Psoas muscle (tissue), 8 donors: Measurements from ENCODE around the gene AKT1. TPM values are rescaled to one million over a fixed set of nuclear protein-coding genes. Genes with fewer than 3 reads are reported as not detected.

Experiments
- ATAC-seq, 4 donors: fragments of 200-7000 bp; cut with Tn5 transposase; one replicate each; pipeline ENCODE4 v1.9.1; 2020; ENCODE audit warnings: moderate library complexity in 3 of 4, mild to moderate bottlenecking in 2 of 4
- DNase-seq, 2 donors: peaks; one replicate each; pipeline ENCODE4 v3.0.0-alpha.2; 2020
- H3K27ac ChIP-seq: fragments of 200-600 bp; one replicate; pipeline ENCODE4 v1.8.0; 2022
- H3K27me3 ChIP-seq, 3 donors: fragments of 200-600 bp in 1 of 3; one replicate each; pipeline versions ENCODE4 v1.6.1 to v1.8.0; 2013 to 2022; ENCODE audit warnings: low read length in 2 of 3, mild to moderate bottlenecking in 2 of 3, moderate library complexity in 1 of 3; ENCODE audit not compliant: insufficient read depth in 3 of 3
- H3K36me3 ChIP-seq, 2 donors: fragments of 200-600 bp in 1 of 2; one replicate each; pipeline versions ENCODE4 v1.6.1 to v1.8.0; 2013 to 2022; ENCODE audit warnings: low read depth in 1 of 2, mild to moderate bottlenecking in 1 of 2, moderate library complexity in 1 of 2; ENCODE audit not compliant: insufficient read depth in 1 of 2
- H3K4me1 ChIP-seq: fragments of 200-600 bp; one replicate; pipeline ENCODE4 v1.8.0; 2022
- H3K4me3 ChIP-seq: fragments of 200-600 bp; one replicate; pipeline ENCODE4 v1.8.0; 2022; ENCODE audit warnings: mild to moderate bottlenecking
- H3K9me3 ChIP-seq: fragments of 200-600 bp; one replicate; pipeline ENCODE4 v1.8.0; 2022
- WGBS, 3 donors: extraction: QIAGEN DNeasy Blood & Tissue Kit; methylation state at CpG; one replicate each; pipeline versions ENCODE4 v1.1.6 to v1.1.7; 2013; 5-methylcytosine and 5-hydroxymethylcytosine counted together
- intact Hi-C, 2 donors: fragments of 100-400 bp; cut with DNase I; formaldehyde crosslinking; loops; one replicate each; pipeline versions ENCODE4 v1.11.0 to v1.14.2; 2022
- polyA plus RNA-seq, 3 donors: library from polyadenylated mRNA; stranded (reverse); fragments of 200-250 nt; gene quantifications; one replicate each; pipeline ENCODE4 v1.2.3, GENCODE V29; 2013
- total RNA-seq, 4 donors: library from RNA; stranded (reverse); fragmentation: NEBNext Ultra II Directional in 2 of 4; extraction: Animal tissue kit (Norgen Biotek cat#: 25700) in 2 of 4; gene quantifications; one replicate each; pipeline versions ENCODE4 v1.2.1 to v1.2.4, GENCODE V29; 2021 to 2023
- TF ChIP-seq, protein P1 (sequence below): fragments of 200-600 bp; IDR thresholded peaks from one replicate; pipeline ENCODE4 v1.8.0; 2022; ENCODE audit warnings: antibody characterized with exemption
- donor health status: healthy with polysubstance abuse.
- donor health status: DM: no; HTN: no; CAD: no; lungs with moderate emphysema.
- donor health status: Bipolar disorder and iron deficiency.
- donor health status: healthy.
- donor health status: DM: yes; HTN: yes; CAD: no.
- donor health status: DM: no; HTN: no; CAD: no.
- donor health status: DM: no; HTN: no; CAD: no.
- donor health status: DM: yes; HTN: yes; CAD: no.

Gene AKT1
- total and polyA plus RNA-seq, 7 donors, result 51.9 to 102 (median 62.0) TPM

DNA sequence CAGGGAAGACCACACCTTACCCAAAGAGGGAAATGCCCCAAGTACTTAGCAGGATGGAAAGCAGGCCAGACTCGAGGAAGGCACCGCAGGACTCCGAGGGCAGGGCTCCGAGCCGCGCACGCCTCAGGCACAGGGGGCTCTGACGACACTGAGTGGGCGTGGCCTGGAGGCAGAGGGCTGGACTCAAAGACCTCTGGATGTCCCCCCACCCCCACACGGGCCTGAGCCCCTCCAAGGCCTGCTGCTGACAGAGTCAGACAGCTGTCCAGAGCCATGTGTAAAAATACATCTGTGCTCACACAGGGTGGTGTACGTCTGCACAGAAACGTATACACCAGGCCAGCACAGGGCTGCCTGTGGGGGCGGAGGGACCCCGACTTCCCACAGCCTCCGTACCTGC lies 1.4 kb downstream of the AKT1 start:
- DNase-seq, result peak in 1 of 2 donors; percentile 59
- H3K4me1 ChIP-seq, result peaks cover 30% of the 10 kb centered on the region
- no peaks in the 10 kb centered on the region for H3K27me3 ChIP-seq
- H3K9me3 ChIP-seq, result no peaks in the 10 kb centered on the region
- TF ChIP-seq, protein P1, sequence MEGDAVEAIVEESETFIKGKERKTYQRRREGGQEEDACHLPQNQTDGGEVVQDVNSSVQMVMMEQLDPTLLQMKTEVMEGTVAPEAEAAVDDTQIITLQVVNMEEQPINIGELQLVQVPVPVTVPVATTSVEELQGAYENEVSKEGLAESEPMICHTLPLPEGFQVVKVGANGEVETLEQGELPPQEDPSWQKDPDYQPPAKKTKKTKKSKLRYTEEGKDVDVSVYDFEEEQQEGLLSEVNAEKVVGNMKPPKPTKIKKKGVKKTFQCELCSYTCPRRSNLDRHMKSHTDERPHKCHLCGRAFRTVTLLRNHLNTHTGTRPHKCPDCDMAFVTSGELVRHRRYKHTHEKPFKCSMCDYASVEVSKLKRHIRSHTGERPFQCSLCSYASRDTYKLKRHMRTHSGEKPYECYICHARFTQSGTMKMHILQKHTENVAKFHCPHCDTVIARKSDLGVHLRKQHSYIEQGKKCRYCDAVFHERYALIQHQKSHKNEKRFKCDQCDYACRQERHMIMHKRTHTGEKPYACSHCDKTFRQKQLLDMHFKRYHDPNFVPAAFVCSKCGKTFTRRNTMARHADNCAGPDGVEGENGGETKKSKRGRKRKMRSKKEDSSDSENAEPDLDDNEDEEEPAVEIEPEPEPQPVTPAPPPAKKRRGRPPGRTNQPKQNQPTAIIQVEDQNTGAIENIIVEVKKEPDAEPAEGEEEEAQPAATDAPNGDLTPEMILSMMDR, result no peak
- intact Hi-C loops, result no loop called here
- peak overlapping the region; percentile 70 for H3K4me3 ChIP-seq
- 20 to 27% (median 26%) methylated on average over 15 of the region's 15 CpGs for WGBS, 3 donors
- peak overlapping the region; percentile 65 for H3K27ac ChIP-seq
- peaks cover 0 to 28% of the 10 kb centered on the region in 2 donors for H3K36me3 ChIP-seq
- peak in 3 of 4 donors; percentile 5 to 48 (median 25) for ATAC-seq

DNA sequence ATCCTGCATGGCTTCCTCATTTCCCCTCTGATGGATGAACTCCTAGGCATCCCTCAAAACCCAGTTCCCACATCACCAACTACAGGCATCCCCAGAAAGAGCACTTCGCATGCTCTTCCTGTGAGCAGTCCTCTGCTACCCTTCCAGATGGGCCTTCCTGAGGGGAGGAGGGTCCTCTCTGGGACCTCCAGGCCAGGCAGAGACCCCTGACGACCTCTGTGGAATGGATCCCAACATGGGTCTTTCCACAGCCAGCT lies 1.9 kb downstream of the AKT1 start:
- ATAC-seq (no peak), DNase-seq (no peak)
- Histone ChIP-seq H3K27ac (peak overlapping the region; percentile 65), H3K27me3 (no peaks in the 10 kb centered on the region), H3K9me3 (no peaks in the 10 kb centered on the region), H3K4me3 (peak overlapping the region; percentile 70), H3K4me1 (peaks cover 30% of the 10 kb centered on the region), H3K36me3 (peaks cover 0 to 30% of the 10 kb centered on the region in 2 donors)
- intact Hi-C loops, result no loop called here
- TF ChIP-seq, protein P1, result no peak
- WGBS, 3 donors, result 78 to 85% (median 85%) methylated on average over 2 of the region's 2 CpGs

DNA sequence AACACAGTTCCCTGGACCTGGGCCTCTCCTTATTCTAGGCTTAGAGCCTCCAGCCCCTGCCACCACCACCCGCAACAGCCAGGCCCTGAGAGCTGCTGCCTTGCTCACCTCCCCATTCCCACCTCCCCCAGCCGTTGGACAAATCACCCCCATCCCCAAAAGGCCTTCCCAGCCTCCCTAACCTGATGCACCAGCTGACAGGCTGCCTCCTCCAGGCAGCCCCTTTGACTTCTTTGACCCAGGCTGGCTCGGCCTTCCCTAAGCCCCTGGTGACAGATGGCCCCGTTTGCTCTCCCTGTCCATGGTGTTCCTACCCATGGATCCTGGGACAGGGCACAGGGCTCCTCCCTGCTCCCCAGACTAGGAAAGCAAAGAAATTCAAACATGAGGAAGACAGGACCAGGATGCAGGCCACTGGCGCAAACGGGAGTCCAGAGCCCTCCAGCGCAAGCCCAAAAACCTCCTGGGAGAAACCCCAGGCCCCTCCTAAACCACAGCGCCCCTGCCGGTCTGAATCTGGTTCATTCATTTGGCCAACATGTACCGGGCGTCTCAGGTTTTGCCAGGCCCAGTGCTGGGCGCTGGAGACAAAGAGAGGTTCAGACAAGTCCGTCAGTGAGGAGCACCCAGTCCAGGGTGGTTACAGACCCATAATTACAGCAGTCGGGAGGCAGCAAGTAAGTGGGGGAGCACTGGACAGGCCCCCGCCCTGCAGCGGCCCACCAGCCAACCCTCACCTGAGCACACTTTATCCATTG lies 2.4 kb downstream of the AKT1 start:
- Histone ChIP-seq H3K27ac (no peak overlapping the region), H3K9me3 (no peaks in the 10 kb centered on the region), H3K4me3 (peak overlapping the region; percentile 70), H3K36me3 (peaks cover 0 to 35% of the 10 kb centered on the region in 2 donors), H3K27me3 (no peaks in the 10 kb centered on the region), H3K4me1 (peaks cover 30% of the 10 kb centered on the region)
- TF ChIP-seq, protein P1, result no peak
- WGBS, 3 donors, result 72 to 73% (median 72%) methylated on average over 16 of the region's 16 CpGs
- DNase-seq (no peak), ATAC-seq (no peak)
- intact Hi-C loops, result no loop called here

DNA sequence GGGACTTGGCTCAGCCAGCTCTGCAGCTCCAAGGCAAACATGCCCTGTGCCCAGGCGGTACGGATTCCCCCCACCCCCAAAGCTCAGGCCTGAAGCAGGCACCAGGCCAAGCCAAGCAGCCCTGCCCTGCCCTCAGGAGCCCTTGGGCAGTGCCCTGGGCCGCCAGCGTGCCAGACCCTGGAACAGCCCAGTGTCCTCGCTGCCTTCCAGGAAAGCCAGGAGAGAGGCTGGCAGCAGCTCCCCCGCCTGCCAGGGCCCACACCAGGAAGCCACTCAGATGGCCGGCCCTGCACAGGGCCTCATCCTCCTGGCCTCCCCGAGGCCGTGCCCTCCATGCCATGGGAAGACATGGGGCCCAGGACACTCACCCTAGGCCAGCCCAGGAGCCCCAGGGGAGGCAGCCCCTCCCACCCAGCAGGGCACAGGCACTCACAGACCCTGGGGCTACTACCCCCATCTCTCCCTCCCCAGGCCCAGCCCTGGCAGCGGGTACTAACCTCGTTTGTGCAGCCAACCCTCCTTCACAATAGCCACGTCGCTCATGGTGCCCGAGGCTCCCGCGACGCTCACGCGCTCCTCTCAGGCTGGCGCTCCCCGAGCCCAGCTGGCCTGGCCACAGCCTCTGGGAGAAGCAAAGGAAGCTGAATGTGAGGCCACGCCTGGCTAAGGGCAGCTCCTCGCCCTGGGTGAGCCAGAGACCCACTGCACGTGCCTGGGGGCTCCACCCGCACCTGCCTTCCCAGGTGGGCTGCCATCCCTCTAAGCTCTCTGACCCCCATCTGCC lies 3.3 kb downstream of the AKT1 start:
- Histone ChIP-seq H3K4me3 (no peak overlapping the region), H3K27ac (no peak overlapping the region), H3K4me1 (peaks cover 32% of the 10 kb centered on the region), H3K9me3 (no peaks in the 10 kb centered on the region), H3K36me3 (peaks cover 0 to 37% of the 10 kb centered on the region in 2 donors), H3K27me3 (no peaks in the 10 kb centered on the region)
- intact Hi-C loops, result no loop called here
- ATAC-seq (peak; percentile 31 to 74 (median 58)), DNase-seq (peak; percentile 65 to 78)
- 38 to 54% (median 42%) methylated on average over 21 to 25 of the region's 25 CpGs for WGBS, 3 donors
- TF ChIP-seq, protein P1, result no peak
